Right ventricle myocardium inferior (tissue), 1 donor: ENCODE results near the gene IDI1. TPM values are rescaled to one million over a fixed set of nuclear protein-coding genes. Genes with fewer than 3 reads are reported as not detected.
"Not testable (repeated sequence)": the region's sequence is repeated elsewhere in the genome, so short reads cannot be mapped to it uniquely, and the experiment has no call there.

Source experiments
- ATAC-seq: fragments of 200-7000 bp; cut with Tn5 transposase; one replicate; pipeline ENCODE4 v1.9.1; 2020; ENCODE audit warnings: mild to moderate bottlenecking, moderate library complexity
- DNase-seq: peaks from one replicate; pipeline ENCODE4 v3.0.0; 2021; ENCODE audit errors: missing footprints
- intact Hi-C: fragments of 100-400 bp; cut with DNase I; formaldehyde crosslinking; loops from one replicate; pipeline ENCODE4 v1.11.0; 2022
- total RNA-seq: library from RNA; stranded (reverse); fragmentation: NEBNext Ultra II Directional; extraction: Animal tissue kit (Norgen Biotek cat#: 25700); gene quantifications from one replicate; pipeline ENCODE4 v1.2.1, GENCODE V29; 2021
- donor health status: DM: no; HTN: yes; CAD: no; lungs with severe emphysema.

Gene IDI1
- total RNA-seq, 1 donor from 2014 or later, result 14.6 TPM

DNA sequence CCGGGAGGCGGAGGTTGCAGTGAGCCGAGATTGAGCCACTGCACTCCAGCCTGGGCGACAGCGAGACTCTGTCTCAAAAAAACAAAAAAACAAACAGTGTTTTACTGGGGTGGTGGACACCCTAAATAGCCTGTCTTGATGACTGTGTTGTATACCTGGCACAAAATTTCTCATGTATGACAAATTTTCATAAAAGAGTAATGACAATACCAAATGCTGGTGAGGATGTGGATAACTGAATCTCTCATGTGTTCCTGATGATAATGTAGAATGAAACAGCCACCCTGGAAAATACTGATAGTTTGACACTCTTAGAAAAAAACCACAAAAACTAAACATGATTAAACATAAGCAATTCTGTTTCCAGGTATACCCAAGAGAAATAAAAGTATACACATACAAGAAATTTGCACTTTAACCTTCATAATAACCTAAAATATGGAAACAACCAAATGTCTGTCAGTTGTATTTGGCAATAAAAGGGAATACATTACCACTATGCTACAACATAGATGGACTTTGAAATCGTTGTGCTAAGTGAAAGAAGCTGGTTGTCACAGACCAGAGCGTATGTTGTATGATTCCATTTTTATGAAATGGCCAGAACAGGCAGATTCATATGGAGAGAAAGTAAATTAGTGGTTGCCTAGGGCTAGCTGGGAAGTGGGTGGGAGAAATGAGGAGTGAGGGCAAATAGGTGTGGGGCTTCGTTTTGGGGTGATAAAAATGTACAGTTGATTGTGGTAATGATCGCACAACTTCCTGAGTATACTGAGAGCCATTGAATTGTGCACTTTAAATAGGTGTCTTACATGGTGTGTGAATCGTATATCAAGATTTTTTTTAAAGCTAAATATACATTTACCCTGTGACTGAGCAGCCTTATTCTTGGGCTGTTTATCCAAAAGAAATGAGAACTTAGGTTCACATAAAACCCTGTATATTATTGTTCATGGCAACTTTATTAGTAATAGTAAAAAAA lies 19.8 kb upstream of the IDI1 start:
- DNase-seq (no peak), ATAC-seq (no peak)
- intact Hi-C loops, result no loop called here

DNA sequence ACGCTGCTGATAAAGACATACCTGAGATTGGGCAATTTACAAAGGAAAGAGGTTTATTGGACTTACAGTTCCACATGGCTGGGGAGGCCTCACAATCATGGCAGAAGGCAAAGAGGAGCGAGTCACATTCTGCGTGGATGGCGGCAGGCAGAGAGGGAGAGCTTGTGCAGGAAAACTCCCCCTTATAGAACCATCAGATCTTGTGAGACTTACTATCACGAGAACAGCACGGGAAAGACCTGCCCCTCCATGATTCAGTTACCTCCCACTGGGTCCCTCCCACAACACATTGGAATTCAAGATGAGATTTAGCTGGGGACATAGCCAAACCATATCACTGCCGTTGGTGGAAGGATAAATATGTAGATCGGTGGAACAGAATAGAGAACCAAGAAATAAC lies 17.8 kb upstream of the IDI1 start:
- ATAC-seq, DNase-seq, intact Hi-C loops: not testable (repeated sequence)

DNA sequence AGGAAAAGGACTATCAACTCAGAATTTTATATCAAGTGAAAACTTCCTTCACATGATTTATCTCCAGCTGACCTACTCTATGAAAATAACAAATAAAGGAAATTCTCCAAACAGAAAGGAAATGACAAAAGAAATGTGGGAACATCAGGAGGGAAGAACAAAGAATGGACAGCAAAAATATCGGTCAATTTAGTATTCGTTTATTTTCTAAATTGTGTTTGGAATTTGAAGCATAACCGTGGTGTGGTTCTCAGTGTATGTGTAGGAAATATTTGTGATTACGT lies 16.0 kb upstream of the IDI1 start:
- intact Hi-C loops, result no loop called here
- DNase-seq, result no peak
- no peak for ATAC-seq

DNA sequence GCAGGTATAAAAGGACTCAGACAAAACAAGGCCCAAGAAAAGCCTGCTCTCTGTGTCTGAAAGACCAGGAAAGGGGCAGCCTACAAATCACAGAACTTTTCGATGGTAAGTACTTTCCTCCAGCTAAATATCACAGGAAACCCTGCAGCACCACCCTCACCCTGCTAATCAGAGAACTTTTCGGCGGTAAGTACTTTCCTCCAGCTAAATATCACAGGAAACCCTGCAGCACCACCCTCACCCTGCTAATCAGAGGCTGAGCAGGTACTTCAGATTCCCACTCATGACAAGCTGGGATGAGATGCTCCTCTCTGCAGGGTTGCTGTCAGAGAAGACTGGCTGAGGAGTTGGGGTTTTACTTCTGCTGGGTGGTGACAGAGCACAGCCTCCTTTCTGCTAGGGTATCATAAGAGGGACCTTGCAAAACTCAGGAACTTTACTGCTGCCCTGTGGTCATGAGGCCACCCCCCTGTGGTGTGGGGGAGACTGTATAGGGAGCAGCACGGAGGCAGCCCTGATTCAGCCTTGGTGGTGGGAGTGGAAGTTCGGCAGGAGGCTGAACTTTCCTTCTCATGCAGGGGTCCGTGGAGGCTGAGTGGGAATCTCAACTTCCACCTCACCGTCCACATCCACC lies 14.4 kb upstream of the IDI1 start:
- DNase-seq, result no peak
- intact Hi-C loops, result no loop called here
- ATAC-seq, result no peak

DNA sequence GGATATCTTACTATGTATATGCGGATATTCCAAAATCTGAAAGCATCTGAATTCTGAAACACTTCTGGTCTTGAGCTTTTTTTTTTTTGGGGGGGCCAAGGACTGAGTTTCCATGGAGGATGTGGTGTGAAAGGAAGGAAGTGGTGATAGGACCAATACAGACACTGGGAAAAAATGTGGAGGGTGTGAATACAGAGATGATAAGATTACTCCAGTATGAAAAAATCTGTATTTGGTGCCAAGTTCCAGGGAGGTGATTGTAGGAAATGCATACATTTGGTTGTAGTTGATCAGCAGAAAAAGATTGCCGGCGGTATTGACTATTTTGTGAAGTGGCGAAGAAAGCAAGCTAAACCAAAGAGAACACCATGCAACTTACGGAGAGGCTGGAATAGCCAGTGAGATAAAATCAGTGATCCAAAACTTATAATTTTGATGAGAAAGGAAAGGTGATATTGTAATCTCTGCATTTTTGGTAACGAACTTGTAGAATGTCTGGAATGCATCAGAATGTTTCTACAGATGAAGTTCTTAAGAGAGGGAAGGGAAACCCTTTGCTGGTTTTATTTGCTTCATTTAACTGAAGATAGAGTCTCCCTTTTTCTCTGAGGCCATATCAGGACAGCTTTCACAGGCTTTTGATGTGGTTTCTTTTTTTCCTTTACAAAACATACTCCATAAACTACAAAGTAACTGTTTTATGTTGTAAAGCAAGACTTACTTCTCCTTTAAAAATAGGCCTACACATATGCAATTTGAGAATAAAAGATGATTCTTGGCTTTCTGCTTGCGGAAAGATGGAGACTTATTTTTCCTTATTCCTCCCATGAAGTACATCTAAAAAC lies 13.2 kb upstream of the IDI1 start:
- intact Hi-C loops, result no loop called here
- no peak for ATAC-seq
- no peak for DNase-seq

DNA sequence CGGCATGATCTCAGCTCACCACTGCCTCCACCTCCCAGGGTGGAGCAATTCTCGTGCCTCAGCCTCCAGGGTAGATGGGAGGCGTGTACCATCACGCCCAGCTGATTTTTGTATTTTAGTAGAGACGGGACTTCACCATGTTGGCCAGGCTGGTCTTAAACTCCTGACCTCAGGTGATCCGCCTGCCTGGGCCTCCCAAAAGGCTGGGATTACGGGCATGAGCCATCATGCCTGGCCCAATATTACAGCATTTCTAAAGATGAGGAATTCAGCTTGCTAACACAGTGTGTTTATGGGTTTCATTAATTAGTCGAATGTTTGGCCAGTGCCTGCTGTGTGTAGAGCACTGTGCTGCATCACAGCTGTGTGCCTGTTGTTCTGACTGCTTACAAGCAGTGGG lies 11.0 kb upstream of the IDI1 start:
- intact Hi-C loops, result loop anchor here (10.0 kb wide), 1 partner anchor 125 kb away; the partner anchor contains the start of gene LARP4B
- no peak for ATAC-seq
- DNase-seq, result no peak

DNA sequence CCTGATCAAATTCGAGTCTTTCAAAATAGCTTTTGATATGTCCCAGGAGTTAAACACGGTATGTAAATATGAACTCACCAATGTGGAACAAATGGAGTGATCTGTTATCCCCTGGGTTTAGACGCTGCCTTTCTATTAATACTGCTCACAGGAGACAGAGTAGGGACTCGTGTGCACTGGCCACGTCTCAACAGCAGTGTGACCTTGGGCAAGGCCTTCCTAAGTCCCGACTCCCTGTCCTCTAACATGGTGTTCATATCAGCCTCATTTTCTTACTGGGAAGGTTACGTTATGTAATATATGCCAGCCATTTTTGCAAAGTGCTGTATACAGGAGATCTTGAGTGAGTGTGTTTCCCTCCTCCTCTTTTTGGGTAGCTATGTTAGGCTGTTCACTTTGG lies 9.1 kb upstream of the IDI1 start:
- intact Hi-C loops, result loop anchor here (10.0 kb wide), 1 partner anchor 123 kb away; the partner anchor contains the start of gene LARP4B
- peak; percentile 51 for ATAC-seq
- no peak for DNase-seq

DNA sequence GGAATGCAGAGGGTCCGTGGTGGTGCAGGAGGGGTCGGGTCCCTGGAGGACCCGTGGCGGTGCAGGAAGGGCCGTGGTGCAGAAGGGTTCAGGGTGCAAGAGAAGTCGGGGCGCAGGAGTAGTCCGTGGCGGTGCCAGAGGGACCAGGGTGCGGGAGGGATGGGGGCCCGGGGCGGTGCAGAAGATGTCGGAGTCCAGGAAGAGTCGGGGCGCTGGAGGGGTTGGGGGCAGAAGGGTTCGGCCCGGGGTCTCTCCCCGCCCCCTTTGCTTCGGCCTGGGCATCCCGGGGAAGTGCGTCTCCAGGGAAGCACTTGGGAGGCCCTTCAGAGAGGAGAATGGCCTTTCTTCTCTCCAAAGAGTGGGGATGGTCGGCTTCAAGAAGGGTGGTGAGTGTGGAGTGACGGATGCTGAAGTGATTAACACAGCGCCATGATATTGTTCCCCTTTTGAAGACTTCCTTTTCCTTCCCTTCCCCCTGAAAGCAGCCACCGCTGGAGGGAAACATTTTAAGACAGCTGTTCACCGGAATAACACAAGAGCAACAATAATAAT lies 8.3 kb upstream of the IDI1 start:
- intact Hi-C loops, result loop anchor here (10.0 kb wide), 1 partner anchor 122 kb away; the partner anchor contains the start of gene LARP4B
- ATAC-seq (peak; percentile 21), DNase-seq (no peak)

DNA sequence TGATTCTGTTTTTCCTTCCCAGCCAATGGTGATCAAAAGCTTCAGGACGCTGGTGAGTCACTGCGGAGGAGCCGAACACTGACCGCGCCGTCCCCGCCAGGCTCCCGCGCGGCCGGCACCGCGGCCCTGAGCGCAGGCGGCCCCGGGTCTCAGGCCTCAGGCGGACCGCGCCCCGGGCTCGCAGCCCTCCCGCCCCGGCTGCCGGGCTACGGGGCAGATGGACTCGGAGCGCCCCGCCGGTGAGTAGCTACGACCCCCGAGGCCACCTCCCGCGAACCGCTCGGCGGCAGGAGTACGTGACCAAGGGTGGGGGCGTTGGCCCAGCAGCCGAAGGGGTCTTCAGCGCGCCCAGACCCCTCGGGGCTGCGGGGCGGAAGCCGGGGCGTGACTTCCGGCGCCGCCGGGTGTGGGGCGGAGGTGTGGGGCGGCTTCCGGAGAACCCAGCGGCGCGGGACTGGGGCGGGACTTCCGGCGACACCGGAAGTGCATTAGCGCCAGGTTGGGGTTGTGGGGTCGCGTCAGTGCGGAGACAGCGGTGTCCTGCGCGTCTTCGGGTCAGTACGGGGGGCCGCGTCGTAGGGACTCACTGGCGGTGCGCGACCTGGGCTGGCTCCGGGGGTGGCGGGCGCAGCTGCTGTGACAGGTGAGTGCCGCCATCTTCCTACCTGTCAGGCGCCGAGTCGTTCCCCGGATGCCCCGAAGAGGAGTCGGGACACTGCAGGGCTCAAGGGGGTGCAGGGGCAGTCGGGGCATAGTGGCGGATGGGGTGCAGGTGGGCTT lies 7.6 kb upstream of the IDI1 start, which contains the start of gene WDR37:
Gene WDR37, plus strand, starts transcription at position 60 of the 780 bp plus-strand sequence. CDS start 15,771 bp downstream, outside the sequence.
- intact Hi-C loops, result loop anchor here (10.0 kb wide), 1 partner anchor 122 kb away; the partner anchor contains the start of gene LARP4B
- ATAC-seq (peak; percentile 97), DNase-seq (peak; percentile 94)

DNA sequence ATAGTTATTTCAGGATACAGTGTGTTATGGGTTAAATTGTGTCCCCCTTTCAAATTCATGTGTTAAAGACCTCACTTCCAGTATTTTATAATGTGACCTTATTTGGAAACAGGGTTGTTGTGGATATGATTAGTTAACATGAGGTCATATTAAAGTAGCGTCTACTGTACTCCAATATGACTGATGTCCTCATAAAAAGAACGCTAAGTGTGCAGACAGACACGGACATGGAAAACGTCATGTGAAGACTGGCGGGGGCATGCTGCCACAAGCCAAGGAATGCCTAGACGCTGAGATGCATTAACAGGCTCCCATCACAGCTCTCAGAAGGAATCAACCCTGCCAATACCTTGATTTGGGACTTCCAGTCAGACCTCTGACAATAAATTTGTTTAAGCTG lies 5.8 kb upstream of the IDI1 start:
- no peak for DNase-seq
- intact Hi-C loops, result loop anchor here (10.0 kb wide), 1 partner anchor 120 kb away; the partner anchor contains the start of gene LARP4B
- ATAC-seq, result no peak

DNA sequence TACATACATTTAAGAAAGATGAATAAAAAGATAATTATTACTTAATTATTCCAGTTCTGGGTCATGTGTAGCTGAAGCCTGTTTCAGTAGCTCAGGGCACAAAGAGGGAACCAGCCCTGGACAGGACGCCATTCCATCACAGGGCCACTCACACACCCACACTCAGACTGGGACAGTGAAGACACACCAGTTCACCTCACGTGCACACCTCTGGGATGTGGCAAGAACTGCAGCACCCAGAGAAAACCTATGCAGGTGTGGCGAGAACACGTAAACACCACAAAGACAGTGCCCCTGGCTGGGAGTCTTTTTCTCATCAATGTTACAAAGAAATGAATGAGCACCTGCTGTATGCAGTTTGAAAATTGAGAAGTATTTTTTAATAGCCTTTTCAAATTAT lies 1.6 kb upstream of the IDI1 start:
- ATAC-seq, result no peak
- intact Hi-C loops, result loop anchor here (10.0 kb wide), 1 partner anchor 116 kb away; the partner anchor contains the start of gene LARP4B
- DNase-seq, result no peak

DNA sequence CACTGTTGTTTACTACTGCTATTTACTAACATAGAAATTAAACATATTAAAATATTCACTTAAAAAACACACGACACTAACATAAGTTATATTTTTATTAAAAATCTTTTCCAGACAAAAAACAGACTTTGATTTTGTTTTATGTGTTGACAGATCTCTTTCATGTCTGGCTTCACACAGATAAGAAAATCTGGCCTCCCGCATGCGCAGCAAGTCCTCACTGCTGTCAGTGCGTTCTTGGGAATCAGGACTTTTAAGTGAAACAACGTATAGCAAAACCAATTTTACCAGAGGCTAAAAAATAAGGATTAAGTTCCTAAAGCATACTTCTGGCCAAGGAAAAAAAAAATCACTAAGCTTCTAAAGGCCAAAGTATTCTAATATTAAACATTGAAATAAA lies 1.2 kb upstream of the IDI1 start:
- DNase-seq (no peak), ATAC-seq (no peak)
- intact Hi-C loops, result loop anchor here (10.0 kb wide), 1 partner anchor 115 kb away; the partner anchor contains the start of gene LARP4B

DNA sequence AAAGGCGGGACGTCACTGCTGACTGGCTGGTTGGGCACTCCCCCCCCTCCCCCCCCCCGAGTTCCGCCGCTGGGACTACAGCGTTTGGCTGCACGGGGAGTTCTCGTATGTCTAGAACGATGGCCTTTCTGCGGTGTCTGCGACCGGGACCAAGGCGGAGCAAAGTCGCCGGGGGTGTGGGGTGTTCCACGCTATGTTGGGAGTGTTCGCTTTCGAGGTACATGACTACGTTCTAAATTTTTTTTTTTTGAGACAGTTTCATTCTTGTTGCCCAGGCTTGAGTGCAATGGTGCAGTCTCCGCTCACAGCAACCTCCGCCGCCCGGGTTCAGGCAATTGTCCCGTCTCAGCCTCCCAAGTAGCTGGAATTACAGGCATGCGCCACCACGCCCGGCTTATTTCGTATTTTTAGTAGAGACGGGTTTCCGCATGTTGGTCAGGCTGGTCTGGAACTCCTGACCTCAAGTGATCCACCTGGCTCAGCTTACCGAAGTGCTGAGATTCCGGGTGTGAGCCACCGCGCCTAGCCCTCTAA lies 573 bp upstream of the IDI1 start:
- ATAC-seq, result no peak
- no peak for DNase-seq
- intact Hi-C loops, result loop anchor here (2.0 to 5.0 kb wide), 2 partner anchors 61 to 362 kb away; partner anchors contain the start of genes DIP2C and GTPBP4

DNA sequence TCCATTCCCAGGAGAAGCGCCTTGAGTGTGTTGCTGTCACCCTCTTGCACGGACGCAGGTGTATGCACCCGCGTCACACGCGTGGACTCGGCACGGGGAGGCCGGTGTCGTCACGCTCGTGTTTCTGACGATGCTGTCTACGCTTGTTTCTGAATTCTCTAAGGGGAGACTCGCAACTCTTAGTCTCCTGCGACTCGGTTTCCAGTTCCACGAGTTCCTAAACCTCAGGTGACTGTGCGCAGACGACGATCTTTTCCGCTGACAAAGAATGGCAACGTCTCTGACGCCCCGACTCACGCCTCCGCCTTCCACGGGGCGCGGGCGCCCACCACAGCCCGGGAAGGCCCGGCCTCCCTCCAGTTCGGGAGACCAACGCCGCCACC lies 579 bp downstream of the IDI1 start:
- ATAC-seq, result no peak
- peak; percentile 71 for DNase-seq
- intact Hi-C loops, result loop anchor here (2.0 to 5.0 kb wide), 2 partner anchors 60 to 361 kb away; partner anchors contain the start of genes DIP2C and GTPBP4

DNA sequence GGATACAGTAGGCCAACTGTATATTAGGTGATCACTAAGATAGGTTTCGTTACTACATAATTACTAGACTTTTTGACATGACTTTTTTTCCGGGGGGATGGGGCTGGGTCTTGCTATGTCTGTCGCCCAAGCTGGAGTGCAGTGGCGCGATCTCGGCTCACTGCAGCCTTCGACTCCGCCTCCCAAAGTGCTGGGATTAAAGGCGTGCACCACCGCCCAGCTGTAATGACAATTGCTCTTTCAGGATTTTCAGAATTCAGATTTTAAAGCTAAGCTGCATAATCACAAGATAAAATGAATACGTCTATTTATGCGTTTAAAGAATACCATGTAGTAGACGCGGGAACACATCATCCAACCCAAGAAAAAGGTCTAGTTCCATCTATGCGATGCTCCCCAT lies 982 bp downstream of the IDI1 start:
- intact Hi-C loops, result loop anchor here (2.0 to 5.0 kb wide), 2 partner anchors 59 to 361 kb away; partner anchors contain the start of genes DIP2C and GTPBP4
- peak; percentile 62 for DNase-seq
- ATAC-seq, result no peak

DNA sequence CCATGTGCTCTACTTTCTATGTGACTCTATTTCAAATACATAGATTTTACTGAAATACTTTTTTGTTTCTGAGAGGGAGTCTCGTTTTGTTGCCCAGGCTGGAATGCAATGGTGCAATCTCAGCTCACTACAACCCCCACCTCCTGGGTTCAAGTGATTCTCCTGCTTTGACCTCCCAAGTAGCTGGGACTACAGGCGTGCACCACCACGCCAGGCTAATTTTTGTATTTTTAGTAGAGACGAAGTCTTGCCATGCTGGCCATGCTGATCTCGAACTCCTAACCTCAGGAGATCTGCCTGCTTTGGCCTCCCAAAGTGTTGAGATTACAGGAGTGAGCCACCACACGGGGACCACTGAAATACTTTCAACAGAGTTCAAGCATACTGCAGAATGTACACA lies 3.5 kb downstream of the IDI1 start:
- no peak for DNase-seq
- no peak for ATAC-seq
- intact Hi-C loops, result loop anchor here (5.0 kb wide), 1 partner anchor 358 kb away; the partner anchor contains the start of gene DIP2C

DNA sequence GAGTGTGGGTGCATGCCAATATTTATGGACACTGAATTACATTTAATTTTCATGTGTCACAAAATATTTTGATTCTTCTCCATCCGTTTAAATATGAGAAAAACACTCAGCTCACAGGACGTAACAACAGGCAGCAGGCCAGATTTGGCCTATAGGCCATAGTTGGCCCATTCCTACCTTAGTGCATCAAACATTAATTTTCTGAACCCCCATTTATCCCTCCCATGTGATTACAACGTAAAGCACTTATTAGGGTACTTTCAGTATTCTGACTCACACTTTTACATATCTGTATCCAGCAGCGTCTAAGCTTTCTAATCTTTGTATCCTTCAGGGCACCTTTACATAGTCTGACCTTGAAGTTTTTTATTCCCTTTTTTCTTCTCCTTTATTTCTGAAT lies 4.0 kb downstream of the IDI1 start:
- DNase-seq (no peak), ATAC-seq (no peak)
- intact Hi-C loops, result loop anchor here (5.0 kb wide), 1 partner anchor 358 kb away; the partner anchor contains the start of gene DIP2C
